Subcutaneous adipose tissue (tissue), 4 donors: ENCODE results near the gene CCSER1. TPM values are rescaled to one million over a fixed set of nuclear protein-coding genes. Genes with fewer than 3 reads are reported as not detected.

ENCODE experiments used
- total RNA-seq, 4 donors: library from RNA; depleted of rRNA; stranded (reverse); fragments of >200 nt; gene quantifications; one replicate each; pipeline ENCODE4 v1.1.0, GENCODE V29; 2016
- TF ChIP-seq, protein P1 (sequence below): fragments of 450-650 bp; IDR thresholded peaks from one replicate; pipeline ENCODE4 v1.5.1; 2016; ENCODE audit warnings: low read depth, mild to moderate bottlenecking, control low read depth, antibody characterized with exemption, moderate library complexity

Gene CCSER1
- total RNA-seq, 4 donors from 2014 or later = 8.0 to 18.1 (median 16.0) TPM

GRCh38 chr4:90237751-90238530, 110.7 kb downstream of the CCSER1 start:
- TF ChIP-seq, protein P1, sequence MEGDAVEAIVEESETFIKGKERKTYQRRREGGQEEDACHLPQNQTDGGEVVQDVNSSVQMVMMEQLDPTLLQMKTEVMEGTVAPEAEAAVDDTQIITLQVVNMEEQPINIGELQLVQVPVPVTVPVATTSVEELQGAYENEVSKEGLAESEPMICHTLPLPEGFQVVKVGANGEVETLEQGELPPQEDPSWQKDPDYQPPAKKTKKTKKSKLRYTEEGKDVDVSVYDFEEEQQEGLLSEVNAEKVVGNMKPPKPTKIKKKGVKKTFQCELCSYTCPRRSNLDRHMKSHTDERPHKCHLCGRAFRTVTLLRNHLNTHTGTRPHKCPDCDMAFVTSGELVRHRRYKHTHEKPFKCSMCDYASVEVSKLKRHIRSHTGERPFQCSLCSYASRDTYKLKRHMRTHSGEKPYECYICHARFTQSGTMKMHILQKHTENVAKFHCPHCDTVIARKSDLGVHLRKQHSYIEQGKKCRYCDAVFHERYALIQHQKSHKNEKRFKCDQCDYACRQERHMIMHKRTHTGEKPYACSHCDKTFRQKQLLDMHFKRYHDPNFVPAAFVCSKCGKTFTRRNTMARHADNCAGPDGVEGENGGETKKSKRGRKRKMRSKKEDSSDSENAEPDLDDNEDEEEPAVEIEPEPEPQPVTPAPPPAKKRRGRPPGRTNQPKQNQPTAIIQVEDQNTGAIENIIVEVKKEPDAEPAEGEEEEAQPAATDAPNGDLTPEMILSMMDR = no peak

DNA sequence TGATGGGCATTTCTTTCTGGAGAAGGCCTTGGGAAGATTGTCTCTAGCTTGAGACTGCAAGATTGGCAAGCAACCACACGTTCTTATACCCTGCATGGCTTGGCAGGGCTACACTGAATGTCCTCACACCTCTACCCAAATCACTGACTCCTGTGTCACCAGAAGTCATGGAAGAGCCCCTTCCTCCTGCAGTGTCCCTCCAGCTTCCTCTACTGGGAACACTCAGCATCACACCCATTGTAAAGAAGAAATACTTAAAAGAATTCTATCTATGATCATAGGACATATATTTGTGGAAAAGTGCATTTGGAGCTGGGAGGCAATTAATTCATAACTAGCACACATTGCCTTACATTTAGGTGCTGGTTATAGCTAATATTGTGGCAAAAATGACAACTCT, 113.1 kb downstream of the CCSER1 start:
- TF ChIP-seq, protein P1 = no peak

DNA sequence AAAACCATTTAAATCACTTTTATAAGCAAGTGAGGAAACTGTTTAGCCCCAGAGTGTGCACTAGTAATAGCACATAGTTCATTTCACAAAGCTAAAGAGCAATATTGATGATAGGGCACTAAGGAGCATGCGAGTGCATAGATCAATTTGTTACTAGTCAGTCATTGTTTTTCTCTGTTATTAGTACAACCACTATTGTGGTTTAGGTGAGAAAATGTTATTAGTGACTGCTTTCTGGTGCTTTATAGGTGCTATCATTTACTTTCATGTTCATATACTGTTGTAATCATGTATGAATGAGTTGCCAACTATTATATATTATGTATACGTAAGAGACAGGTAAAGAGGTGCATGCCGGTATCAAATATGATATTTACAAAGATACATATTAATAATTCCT, 113.8 kb downstream of the CCSER1 start:
- TF ChIP-seq, protein P1 = no peak

GRCh38 chr4:90245837-90246236, 118.6 kb downstream of the CCSER1 start:
- TF ChIP-seq, protein P1 = no peak

- TF ChIP-seq, protein P1 = no peak
Measured at GRCh38 chr4:90246816-90247215, 119.6 kb downstream of the CCSER1 start.

GRCh38 chr4:90254357-90254756, 127.2 kb downstream of the CCSER1 start:
- TF ChIP-seq, protein P1 = no peak

DNA sequence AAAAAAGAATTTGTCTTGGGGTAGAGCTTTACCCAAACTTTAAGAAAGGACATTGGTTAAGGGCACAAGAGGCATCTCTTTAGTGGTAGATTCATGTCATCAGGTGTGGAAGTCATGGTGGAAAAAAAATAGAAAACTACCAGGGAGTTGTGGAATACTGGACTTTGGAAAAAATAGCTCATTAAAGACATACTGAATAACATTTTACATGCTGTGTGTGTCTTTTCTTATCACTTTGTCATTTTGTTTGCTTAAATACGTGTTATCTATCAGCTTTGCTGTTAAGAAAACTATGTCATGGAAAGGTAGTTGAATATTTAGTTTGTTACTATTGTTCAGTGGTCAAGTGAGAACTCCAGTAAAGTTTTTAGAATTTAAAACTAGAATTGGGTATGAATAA, 147.0 kb downstream of the CCSER1 start:
- TF ChIP-seq, protein P1 = no peak
